OCI-LY3 (cell line): Measurements from ENCODE around the gene S100A9.

ENCODE experiments used
- H2AFZ ChIP-seq: fragments of 200-600, 300-600 bp; shearing (Covaris generic); 2 replicates; pipeline ENCODE4 v1.6.0; 2014; ENCODE audit warnings: antibody characterized with exemption, low read depth, low read length
- H3K27ac ChIP-seq: fragments of 200-600, 300-600 bp; sonication (generic); 2 replicates; pipeline ENCODE4 v1.5.1; 2014; ENCODE audit warnings: mild to moderate bottlenecking, low read length, moderate library complexity, mixed read lengths
- H3K27me3 ChIP-seq: fragments of 200-600, 300-600 bp; sonication (generic); 2 replicates; pipeline ENCODE4 v1.6.1; 2014; ENCODE audit warnings: low read depth, low read length, mixed read lengths
- H3K36me3 ChIP-seq: fragments of 200-600, 300-600 bp; sonication (generic); replicated peaks from 2 replicates; pipeline ENCODE3; 2014; ENCODE audit warnings: low read depth, low read length, mixed read lengths
- H3K4me1 ChIP-seq: fragments of 300-600, 200-600 bp; sonication (generic); 2 replicates; pipeline ENCODE4 v1.6.1; 2014; ENCODE audit warnings: low read length, mixed read lengths
- H3K4me2 ChIP-seq: fragments of 200-600, 300-600 bp; sonication (generic); 2 replicates; pipeline ENCODE4 v1.6.1; 2014; ENCODE audit warnings: low read length, mixed read lengths
- H3K4me3 ChIP-seq: fragments of 300-600, 200-600 bp; sonication (generic); 2 replicates; pipeline ENCODE4 v1.5.1; 2014; ENCODE audit warnings: antibody characterized with exemption, mild to moderate bottlenecking, low read length, moderate library complexity
- H3K79me2 ChIP-seq: fragments of 300-600, 200-600 bp; shearing (Covaris generic); 2 replicates; pipeline ENCODE4 v1.6.1; 2014; ENCODE audit warnings: mild to moderate bottlenecking, low read length, mixed read lengths
- H3K9ac ChIP-seq: fragments of 300-600, 200-600 bp; shearing (Covaris generic); 2 replicates; pipeline ENCODE4 v1.6.0; 2014; ENCODE audit warnings: mild to moderate bottlenecking, low read length, moderate library complexity
- H3K9me3 ChIP-seq: fragments of 200-600, 300-600 bp; shearing (Covaris generic); 2 replicates; pipeline ENCODE4 v1.6.1; 2014; ENCODE audit warnings: low read length, mixed read lengths; ENCODE audit not compliant: insufficient read depth
- H4K20me1 ChIP-seq: fragments of 200-600, 300-600 bp; sonication (generic); 2 replicates; pipeline ENCODE4 v1.6.1; 2016; ENCODE audit warnings: low read length, mixed read lengths; ENCODE audit not compliant: insufficient read depth
- CTCF ChIP-seq: fragments of 200-600, 300-600 bp; sonication (generic); IDR thresholded peaks from 2 replicates; pipeline ENCODE4 v1.5.1; 2014; ENCODE audit warnings: antibody characterized with exemption, low read length, low read depth
- EZH2phosphoT487 ChIP-seq: fragments of 200-600 bp; shearing (Covaris generic); IDR thresholded peaks from 2 replicates; pipeline ENCODE4 v1.6.1; 2018; ENCODE audit warnings: antibody characterized with exemption, mixed run types, low read depth

Gene S100A9

GRCh38 chr1:153357853-153358690 lies at the start of gene S100A9:
Gene S100A9, plus strand, starts transcription at chr1:153357854. Its CDS starts 430 bp downstream, at chr1:153358284.
- TF ChIP-seq EZH2phosphoT487 (no peak), CTCF (no peak)
- Histone ChIP-seq H3K27ac (no peak within 1 kb of the TSS), H3K79me2 (no peaks in the 10 kb centered on the region), H3K9ac (no peak within 1 kb of the TSS), H3K27me3 (peaks cover 17% of the 10 kb centered on the region), H3K4me3 (no peak within 1 kb of the TSS), H3K4me2 (no peak within 1 kb of the TSS), H3K9me3 (no peaks in the 10 kb centered on the region), H3K4me1 (peaks cover 23% of the 10 kb centered on the region), H2AFZ (no peak within 1 kb of the TSS), H4K20me1 (no peaks in the 10 kb centered on the region), H3K36me3 (no peaks in the 10 kb centered on the region)

- no peak overlapping the region for H3K9ac ChIP-seq
- H3K27me3 ChIP-seq, result peaks cover 32% of the 10 kb centered on the region
- H3K79me2 ChIP-seq, result no peaks in the 10 kb centered on the region
- no peak overlapping the region for H3K4me3 ChIP-seq
- H3K4me2 ChIP-seq, result no peak overlapping the region
- H3K36me3 ChIP-seq, result no peaks in the 10 kb centered on the region
- H4K20me1 ChIP-seq, result no peaks in the 10 kb centered on the region
- H2AFZ ChIP-seq, result no peak overlapping the region
- no peak for TF ChIP-seq CTCF
- no peaks in the 10 kb centered on the region for H3K9me3 ChIP-seq
- no peak overlapping the region for H3K27ac ChIP-seq
- H3K4me1 ChIP-seq, result peaks cover 57% of the 10 kb centered on the region
These were observed 49.1 kb upstream of the S100A9 start for GRCh38 chr1:153308540-153308939.

GRCh38 chr1:153309441-153309840 lies 48.2 kb upstream of the S100A9 start:
- no peaks in the 10 kb centered on the region for H3K36me3 ChIP-seq
- H3K9ac ChIP-seq, result no peak overlapping the region
- peaks cover 52% of the 10 kb centered on the region for H3K4me1 ChIP-seq
- no peak overlapping the region for H3K4me2 ChIP-seq
- no peaks in the 10 kb centered on the region for H4K20me1 ChIP-seq
- TF ChIP-seq CTCF (no peak), EZH2phosphoT487 (no peak)
- H2AFZ ChIP-seq, result no peak overlapping the region
- H3K9me3 ChIP-seq, result no peaks in the 10 kb centered on the region
- H3K27me3 ChIP-seq, result peaks cover 27% of the 10 kb centered on the region
- no peak overlapping the region for H3K4me3 ChIP-seq
- H3K79me2 ChIP-seq, result no peaks in the 10 kb centered on the region
- H3K27ac ChIP-seq, result no peak overlapping the region

GRCh38 chr1:153310526-153310925 lies 47.1 kb upstream of the S100A9 start:
- no peaks in the 10 kb centered on the region for H3K36me3 ChIP-seq
- H3K9me3 ChIP-seq, result no peaks in the 10 kb centered on the region
- no peak overlapping the region for H3K27ac ChIP-seq
- no peaks in the 10 kb centered on the region for H3K79me2 ChIP-seq
- H3K4me2 ChIP-seq, result no peak overlapping the region
- H3K4me3 ChIP-seq, result no peak overlapping the region
- peaks cover 50% of the 10 kb centered on the region for H3K4me1 ChIP-seq
- no peak overlapping the region for H3K9ac ChIP-seq
- no peak for TF ChIP-seq EZH2phosphoT487
- no peak for TF ChIP-seq CTCF
- H4K20me1 ChIP-seq, result no peaks in the 10 kb centered on the region
- peaks cover 16% of the 10 kb centered on the region for H3K27me3 ChIP-seq
- H2AFZ ChIP-seq, result no peak overlapping the region
